OCI-LY3 (cell line): Measurements from ENCODE around the gene ZNF256.

Source experiments
- H2AFZ ChIP-seq: fragments of 200-600, 300-600 bp; shearing (Covaris generic); 2 replicates; pipeline ENCODE4 v1.6.0; 2014; ENCODE audit warnings: antibody characterized with exemption, low read depth, low read length
- H3K27ac ChIP-seq: fragments of 200-600, 300-600 bp; sonication (generic); 2 replicates; pipeline ENCODE4 v1.5.1; 2014; ENCODE audit warnings: mild to moderate bottlenecking, low read length, moderate library complexity, mixed read lengths
- H3K27me3 ChIP-seq: fragments of 200-600, 300-600 bp; sonication (generic); 2 replicates; pipeline ENCODE4 v1.6.1; 2014; ENCODE audit warnings: low read depth, low read length, mixed read lengths
- H3K36me3 ChIP-seq: fragments of 200-600, 300-600 bp; sonication (generic); replicated peaks from 2 replicates; pipeline ENCODE3; 2014; ENCODE audit warnings: low read depth, low read length, mixed read lengths
- H3K4me1 ChIP-seq: fragments of 300-600, 200-600 bp; sonication (generic); 2 replicates; pipeline ENCODE4 v1.6.1; 2014; ENCODE audit warnings: low read length, mixed read lengths
- H3K4me2 ChIP-seq: fragments of 200-600, 300-600 bp; sonication (generic); 2 replicates; pipeline ENCODE4 v1.6.1; 2014; ENCODE audit warnings: low read length, mixed read lengths
- H3K4me3 ChIP-seq: fragments of 300-600, 200-600 bp; sonication (generic); 2 replicates; pipeline ENCODE4 v1.5.1; 2014; ENCODE audit warnings: antibody characterized with exemption, mild to moderate bottlenecking, low read length, moderate library complexity
- H3K79me2 ChIP-seq: fragments of 300-600, 200-600 bp; shearing (Covaris generic); 2 replicates; pipeline ENCODE4 v1.6.1; 2014; ENCODE audit warnings: mild to moderate bottlenecking, low read length, mixed read lengths
- H3K9ac ChIP-seq: fragments of 300-600, 200-600 bp; shearing (Covaris generic); 2 replicates; pipeline ENCODE4 v1.6.0; 2014; ENCODE audit warnings: mild to moderate bottlenecking, low read length, moderate library complexity
- H3K9me3 ChIP-seq: fragments of 200-600, 300-600 bp; shearing (Covaris generic); 2 replicates; pipeline ENCODE4 v1.6.1; 2014; ENCODE audit warnings: low read length, mixed read lengths; ENCODE audit not compliant: insufficient read depth
- H4K20me1 ChIP-seq: fragments of 200-600, 300-600 bp; sonication (generic); 2 replicates; pipeline ENCODE4 v1.6.1; 2016; ENCODE audit warnings: low read length, mixed read lengths; ENCODE audit not compliant: insufficient read depth
- EZH2phosphoT487 ChIP-seq: fragments of 200-600 bp; shearing (Covaris generic); IDR thresholded peaks from 2 replicates; pipeline ENCODE4 v1.6.1; 2018; ENCODE audit warnings: antibody characterized with exemption, mixed run types, low read depth
- TF ChIP-seq, protein P1 (sequence below): fragments of 200-600, 300-600 bp; sonication (generic); IDR thresholded peaks from 2 replicates; pipeline ENCODE4 v1.5.1; 2014; ENCODE audit warnings: antibody characterized with exemption, low read length, low read depth

ZNF256 gene

DNA sequence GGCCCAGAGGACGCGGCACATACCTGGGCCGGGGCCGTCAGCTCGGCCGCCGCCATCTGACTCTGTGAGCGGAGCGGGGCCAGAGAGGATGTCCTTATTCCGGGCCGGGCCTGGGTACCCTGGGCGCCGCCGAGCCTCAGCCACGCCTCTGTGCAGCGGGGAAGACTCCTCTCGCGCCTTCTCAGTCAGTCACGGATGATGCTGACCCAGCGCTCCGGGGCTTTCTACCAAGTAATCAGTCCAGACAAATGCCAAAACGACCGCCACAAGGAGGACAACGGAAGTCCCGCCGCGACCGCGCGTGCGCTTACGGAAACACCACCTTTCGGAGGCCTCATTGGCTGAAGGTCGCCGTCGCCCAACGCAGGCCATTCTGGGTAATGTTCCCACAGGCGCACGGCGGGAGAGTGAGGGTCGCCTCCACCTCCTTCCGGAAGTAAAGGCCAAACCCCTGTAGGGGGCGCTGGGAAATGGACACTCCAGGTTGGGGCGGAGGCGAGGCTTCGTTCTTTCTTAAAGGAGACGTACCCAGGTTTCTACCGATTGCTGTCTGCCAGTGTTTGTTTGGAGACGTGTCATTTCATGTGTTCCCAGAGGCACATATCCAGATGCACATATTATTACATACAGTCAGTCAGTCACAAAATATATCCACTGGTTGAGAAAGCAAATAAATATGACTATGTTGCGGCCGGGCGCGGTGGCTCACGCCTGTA, at the start of gene ZNF256:
ZNF256 (minus strand) TSS at position 288 of the 716 bp plus-strand sequence; CDS start at position 56, 232 bp downstream.
- peak within 1 kb of the TSS; percentile 69 for H3K4me2 ChIP-seq

DNA sequence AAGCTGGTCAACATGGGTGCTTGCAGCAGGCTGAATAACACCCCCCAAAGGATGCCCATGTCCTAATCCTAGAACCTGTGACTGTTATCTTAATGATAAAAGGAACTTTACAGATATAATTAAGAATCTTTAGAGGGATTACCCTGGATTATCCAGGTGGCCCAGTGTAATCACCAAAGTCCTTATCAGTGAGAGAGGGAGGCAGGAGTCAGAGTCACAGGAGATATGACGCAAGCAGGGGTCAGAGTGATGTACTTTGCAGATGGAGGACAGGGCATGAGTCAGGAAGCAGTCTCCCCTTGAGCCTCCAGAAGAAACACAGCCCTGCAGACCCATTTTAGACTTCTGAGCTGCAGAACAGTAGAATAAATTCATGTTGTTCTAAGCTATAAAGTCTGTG, 45.3 kb upstream of the ZNF256 start:
- no peak for TF ChIP-seq EZH2phosphoT487
- TF ChIP-seq, protein P1, sequence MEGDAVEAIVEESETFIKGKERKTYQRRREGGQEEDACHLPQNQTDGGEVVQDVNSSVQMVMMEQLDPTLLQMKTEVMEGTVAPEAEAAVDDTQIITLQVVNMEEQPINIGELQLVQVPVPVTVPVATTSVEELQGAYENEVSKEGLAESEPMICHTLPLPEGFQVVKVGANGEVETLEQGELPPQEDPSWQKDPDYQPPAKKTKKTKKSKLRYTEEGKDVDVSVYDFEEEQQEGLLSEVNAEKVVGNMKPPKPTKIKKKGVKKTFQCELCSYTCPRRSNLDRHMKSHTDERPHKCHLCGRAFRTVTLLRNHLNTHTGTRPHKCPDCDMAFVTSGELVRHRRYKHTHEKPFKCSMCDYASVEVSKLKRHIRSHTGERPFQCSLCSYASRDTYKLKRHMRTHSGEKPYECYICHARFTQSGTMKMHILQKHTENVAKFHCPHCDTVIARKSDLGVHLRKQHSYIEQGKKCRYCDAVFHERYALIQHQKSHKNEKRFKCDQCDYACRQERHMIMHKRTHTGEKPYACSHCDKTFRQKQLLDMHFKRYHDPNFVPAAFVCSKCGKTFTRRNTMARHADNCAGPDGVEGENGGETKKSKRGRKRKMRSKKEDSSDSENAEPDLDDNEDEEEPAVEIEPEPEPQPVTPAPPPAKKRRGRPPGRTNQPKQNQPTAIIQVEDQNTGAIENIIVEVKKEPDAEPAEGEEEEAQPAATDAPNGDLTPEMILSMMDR, result no peak
- no peaks in the 10 kb centered on the region for H3K27me3 ChIP-seq
- H2AFZ ChIP-seq, result no peak overlapping the region
- no peak overlapping the region for H3K4me3 ChIP-seq
- H3K9ac ChIP-seq, result no peak overlapping the region
- H3K4me1 ChIP-seq, result no peaks in the 10 kb centered on the region
- no peak overlapping the region for H3K27ac ChIP-seq
- no peak overlapping the region for H3K4me2 ChIP-seq
- H3K9me3 ChIP-seq, result peaks cover 27% of the 10 kb centered on the region
- H3K36me3 ChIP-seq, result peaks cover 50% of the 10 kb centered on the region
- no peaks in the 10 kb centered on the region for H4K20me1 ChIP-seq
- H3K79me2 ChIP-seq, result no peaks in the 10 kb centered on the region

More for the DNA sequence above, at the start of gene ZNF256:
- peak within 1 kb of the TSS; percentile 71 for H3K9ac ChIP-seq
- peaks cover 37% of the 10 kb centered on the region for H3K79me2 ChIP-seq
- H3K4me1 ChIP-seq, result peaks cover 9% of the 10 kb centered on the region
- H3K9me3 ChIP-seq, result peaks cover 46% of the 10 kb centered on the region
- H2AFZ ChIP-seq, result peak within 1 kb of the TSS; percentile 39; the same call in 1 of the 2 replicates
- no peaks in the 10 kb centered on the region for H4K20me1 ChIP-seq
- no peaks in the 10 kb centered on the region for H3K27me3 ChIP-seq
- H3K36me3 ChIP-seq, result peaks cover 37% of the 10 kb centered on the region
- H3K27ac ChIP-seq, result no peak within 1 kb of the TSS
- no peak for TF ChIP-seq EZH2phosphoT487
- TF ChIP-seq, protein P1, result peak; percentile 47
- peak within 1 kb of the TSS; percentile 90 for H3K4me3 ChIP-seq

DNA sequence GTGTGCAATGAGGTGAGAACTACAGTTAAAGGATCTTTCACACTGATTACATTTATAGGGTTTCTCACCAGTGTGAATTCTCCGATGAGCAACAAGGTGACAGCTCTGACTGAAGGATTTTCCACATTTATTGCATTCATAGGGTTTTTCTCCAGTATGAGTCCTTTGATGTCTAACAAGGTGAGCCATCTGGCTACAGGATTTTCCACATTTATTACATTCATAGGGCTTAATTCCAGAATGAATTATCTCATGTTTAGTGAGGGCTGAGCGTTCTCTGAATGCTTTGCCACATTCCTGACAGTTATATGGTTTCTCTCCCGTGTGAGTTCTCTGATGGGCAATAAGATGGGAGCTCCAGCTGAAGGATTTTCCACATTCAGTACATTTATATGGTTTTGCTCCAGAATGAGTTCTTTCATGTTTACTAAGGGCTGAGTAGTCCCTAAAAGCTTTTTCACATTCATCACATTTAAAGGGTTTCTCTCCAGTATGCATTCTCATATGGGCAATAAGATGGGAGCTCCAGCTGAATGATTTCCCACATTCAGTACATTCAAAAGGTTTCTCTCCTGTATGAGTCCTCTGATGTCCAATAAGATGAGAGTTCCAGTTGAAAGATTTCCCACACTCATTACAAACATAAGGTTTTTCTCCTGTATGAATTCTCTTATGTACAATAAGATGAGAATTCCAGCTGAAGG, 31.2 kb upstream of the ZNF256 start:
- Histone ChIP-seq H3K9me3 (peaks cover 83% of the 10 kb centered on the region), H3K4me2 (no peak overlapping the region), H3K4me1 (no peaks in the 10 kb centered on the region), H2AFZ (no peak overlapping the region), H3K9ac (no peak overlapping the region), H3K79me2 (no peaks in the 10 kb centered on the region), H3K36me3 (peaks cover 63% of the 10 kb centered on the region), H3K27me3 (no peaks in the 10 kb centered on the region), H4K20me1 (no peaks in the 10 kb centered on the region), H3K27ac (no peak overlapping the region), H3K4me3 (no peak overlapping the region)
- TF ChIP-seq, protein P1, result no peak
- TF ChIP-seq EZH2phosphoT487, result no peak

DNA sequence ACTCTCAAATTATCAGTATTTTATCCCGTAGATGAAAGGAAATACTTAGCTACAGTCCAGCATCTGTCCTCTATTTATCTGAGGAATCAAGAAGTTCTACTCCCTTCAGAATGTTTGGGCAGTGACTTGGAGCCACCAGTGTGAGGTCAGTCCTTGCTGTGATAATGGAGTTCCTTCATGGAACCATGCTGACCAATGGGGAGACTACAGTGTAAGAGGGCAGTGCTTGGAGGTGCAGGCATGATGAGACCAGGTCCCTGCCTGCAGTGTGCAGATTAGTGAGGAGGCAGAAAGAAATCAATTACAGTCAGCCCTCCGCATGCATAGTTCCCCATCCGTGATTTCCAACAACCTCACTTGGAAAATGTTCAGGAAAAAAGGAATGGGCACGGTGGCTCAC, 26.9 kb upstream of the ZNF256 start, which contains the start of gene C19orf18:
C19orf18 (minus strand) TSS at position 101 of the 400 bp plus-strand sequence. CDS start 102 bp downstream, outside the sequence.
- no peaks in the 10 kb centered on the region for H3K27me3 ChIP-seq
- no peaks in the 10 kb centered on the region for H4K20me1 ChIP-seq
- H3K9ac ChIP-seq, result no peak within 1 kb of the TSS
- H3K9me3 ChIP-seq, result peaks cover 58% of the 10 kb centered on the region
- peaks cover 25% of the 10 kb centered on the region for H3K36me3 ChIP-seq
- H2AFZ ChIP-seq, result no peak within 1 kb of the TSS
- H3K4me3 ChIP-seq, result no peak within 1 kb of the TSS
- H3K27ac ChIP-seq, result no peak within 1 kb of the TSS
- no peaks in the 10 kb centered on the region for H3K4me1 ChIP-seq
- TF ChIP-seq EZH2phosphoT487, result no peak
- TF ChIP-seq, protein P1, result no peak
- H3K79me2 ChIP-seq, result no peaks in the 10 kb centered on the region
- no peak within 1 kb of the TSS for H3K4me2 ChIP-seq
